Measurements from ENCODE around the gene NPIPB5.
"Not testable (repeated sequence)": the region's sequence is repeated elsewhere in the genome, so short reads cannot be mapped to it uniquely, and the experiment has no call there.

NPIPB5 gene

GRCh38 chr16:22510591-22510990, at the start of gene NPIPB5:
Gene NPIPB5 (plus strand): TSS chr16:22510891. CDS start chr16:22513802, 2,911 bp downstream.
- DNase-seq (ENCODE audit: low read depth in 2 of 2) = not testable (repeated sequence)

GRCh38 chr16:22468846-22469245, 41.8 kb upstream of the NPIPB5 start:
- DNase-seq (ENCODE audit: low read depth in 2 of 2) = not testable (repeated sequence)

GRCh38 chr16:22537996-22538395, 27.3 kb downstream of the NPIPB5 start:
- DNase-seq (ENCODE audit: low read depth in 2 of 2) = not testable (repeated sequence)

DNA sequence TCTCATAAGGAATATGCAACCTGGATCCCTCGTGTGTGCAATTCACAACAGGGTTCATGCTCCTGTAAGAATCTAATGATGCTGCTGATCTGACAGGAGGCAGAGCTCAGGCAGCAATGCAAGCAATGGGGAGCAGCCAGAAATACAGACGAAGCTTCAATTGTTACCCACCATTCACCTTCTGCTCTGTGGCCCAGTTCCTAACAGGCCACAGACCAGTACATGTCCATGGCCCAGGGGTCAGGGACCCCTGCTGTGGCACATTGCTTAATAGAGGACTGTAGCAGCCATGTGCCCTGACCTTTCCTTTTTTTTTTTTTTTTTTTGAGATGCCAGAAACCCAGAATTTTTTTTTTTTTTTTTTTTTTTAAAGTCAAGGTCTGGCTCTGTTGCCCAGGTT, 34.1 kb downstream of the NPIPB5 start:
- not testable (repeated sequence) for DNase-seq (ENCODE audit: low read depth in 2 of 2)

- not testable (repeated sequence) for DNase-seq (ENCODE audit: low read depth in 2 of 2)
These were observed 35.9 kb downstream of the NPIPB5 start for GRCh38 chr16:22546630-22547029.

- not testable (repeated sequence) for DNase-seq (ENCODE audit: low read depth in 2 of 2)
These were observed 36.6 kb downstream of the NPIPB5 start for GRCh38 chr16:22547170-22547765.

GRCh38 chr16:22549853-22550252, 39.2 kb downstream of the NPIPB5 start:
- DNase-seq (ENCODE audit: low read depth in 2 of 2) = not testable (repeated sequence)

DNA sequence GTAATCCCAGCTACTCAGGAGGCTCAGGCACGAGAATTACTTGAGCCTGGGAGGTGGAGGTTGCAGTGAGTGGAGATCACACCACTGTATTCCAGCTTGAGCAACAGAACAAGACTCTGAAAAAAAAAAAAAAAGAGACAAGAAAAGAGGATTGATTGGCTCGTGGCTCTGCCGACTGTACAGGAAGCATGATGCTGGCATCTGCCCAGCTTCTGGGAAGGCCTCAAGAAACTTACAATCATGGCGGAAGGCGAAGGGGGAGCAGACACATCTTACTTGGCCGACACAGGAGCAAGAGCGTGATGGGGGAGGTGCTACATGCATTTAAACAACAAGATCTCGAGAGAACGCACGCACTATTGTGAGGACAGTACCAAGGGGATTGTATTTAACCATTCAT, 40.5 kb downstream of the NPIPB5 start:
- DNase-seq (ENCODE audit: low read depth in 2 of 2) = not testable (repeated sequence)

- DNase-seq (ENCODE audit: low read depth in 2 of 2) = not testable (repeated sequence)
These were observed 41.0 kb downstream of the NPIPB5 start for GRCh38 chr16:22551651-22552050.

- DNase-seq (ENCODE audit: low read depth in 2 of 2) = not testable (repeated sequence)
These were observed 46.1 kb downstream of the NPIPB5 start for GRCh38 chr16:22556759-22557158.

Measured in fibroblast of skin of left biceps (primary cell).